Suprapubic skin (tissue), 4 donors: Measurements from ENCODE around the gene PACS2.

Experiments
- CTCF ChIP-seq, 2 donors: fragments of 200-600 bp in 1 of 2; fragments of 450-650 bp in 1 of 2; sonication (generic) in 1 of 2; IDR thresholded peaks; one replicate each; pipeline ENCODE4 v1.5.1; 2016 to 2019; ENCODE audit warnings: antibody characterized with exemption in 2 of 2, mild to moderate bottlenecking in 1 of 2, moderate library complexity in 1 of 2
- POLR2A ChIP-seq, 2 donors: fragments of 450-650 bp; IDR thresholded peaks; one replicate each; pipeline ENCODE4 v1.6.1; 2017; ENCODE audit warnings: antibody characterized with exemption in 2 of 2, mild to moderate bottlenecking in 2 of 2, moderate library complexity in 2 of 2
- POLR2AphosphoS5 ChIP-seq, 3 donors: sonication (generic); formaldehyde crosslinking; IDR thresholded peaks; one replicate each; pipeline ENCODE4 v1.6.1; 2017; ENCODE audit warnings: antibody characterized with exemption in 3 of 3

- TF ChIP-seq CTCF (IDR thresholded peaks at IDR 0.05) (no peak), POLR2A (IDR thresholded peaks at IDR 0.05) (no peak), POLR2AphosphoS5 (IDR thresholded peaks at IDR 0.05) (no peak)
Observed at GRCh38 chr14:105393151-105393550, 78.6 kb downstream of the PACS2 start.
